ENCODE measurements around the gene PLCL2. TPM values are rescaled to one million over a fixed set of nuclear protein-coding genes. Genes with fewer than 3 reads are reported as not detected.

The PLCL2 gene
- total and polyA plus RNA-seq, 2 donors (not counting 3 experiments of a cell fraction or from before 2014, with no cell fraction given), result 2.3 to 10.7 TPM

DNA sequence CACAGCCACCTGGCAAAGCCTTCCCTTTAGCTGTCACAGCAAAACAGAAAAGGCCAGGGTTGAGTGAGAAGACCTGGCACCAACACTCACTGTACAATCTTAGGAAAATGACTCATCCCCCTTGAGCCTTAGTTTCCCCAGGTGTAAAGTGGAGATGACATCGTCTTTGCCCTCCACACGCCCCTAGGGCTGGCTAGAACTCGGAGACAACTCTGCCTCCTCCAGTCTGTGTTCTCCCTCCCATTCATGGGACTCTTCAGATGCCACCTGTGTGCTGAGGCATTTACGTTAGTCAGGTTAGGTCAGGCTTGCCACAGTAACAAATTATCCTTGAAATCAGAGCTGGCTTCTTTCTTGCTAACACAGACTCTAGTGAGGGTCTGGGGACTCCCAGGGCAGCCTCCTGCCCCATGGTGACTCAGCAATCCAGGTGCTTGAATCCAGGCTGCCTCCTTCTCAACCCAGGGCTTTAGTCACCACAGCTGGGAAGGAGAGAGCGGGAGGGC lies 252.6 kb downstream of the PLCL2 start:
- Histone ChIP-seq H3K9me1 (replicated peaks; ENCODE audit: control insufficient read depth, extremely low read depth, insufficient read depth, low read length) (no peaks in the 10 kb centered on the region), H3K27me3 (ENCODE audit: control insufficient read depth in 2 of 2, insufficient read depth in 2 of 2, low read length in 2 of 2) (no peaks in the 10 kb centered on the region), H3K4me2 (ENCODE audit: insufficient read depth, low read length) (no peak overlapping the region), H4K20me1 (replicated peaks; ENCODE audit: control insufficient read depth, extremely low read depth, insufficient read depth, low read length) (no peaks in the 10 kb centered on the region), H3K9ac (replicated peaks; ENCODE audit: extremely low read depth, insufficient read depth, low read length) (no peak overlapping the region), H3K36me3 (ENCODE audit: control insufficient read depth in 2 of 2, extremely low read depth in 1 of 2, insufficient read depth in 2 of 2, low read length in 2 of 2) (no peaks in the 10 kb centered on the region), H2AFZ (ENCODE audit: low read depth, low read length) (no peak overlapping the region), H3K4me3 (replicated peaks in 1 of 3; ENCODE audit: insufficient read depth in 1 of 3, low read depth in 1 of 3, low read length in 3 of 3) (no peak overlapping the region), H3K79me2 (ENCODE audit: control insufficient read depth, insufficient read depth, low read length) (no peaks in the 10 kb centered on the region), H3K9me3 (replicated peaks; ENCODE audit: control insufficient read depth, insufficient read depth, low read length) (no peaks in the 10 kb centered on the region), H3K4me1 (ENCODE audit: control insufficient read depth, extremely low read depth, insufficient read depth, low read length) (no peaks in the 10 kb centered on the region), H3K27ac (ENCODE audit: insufficient read depth, low read depth, low read length) (no peak overlapping the region)
- no peak for FAIRE-seq
- ChIA-PET CTCF (interaction anchor here (0.9 kb wide), 1 partner anchor 309 kb away, joined by 3 read pairs; no protein-coding TSS in a partner anchor), POLR2A (no interaction called here)
- TF ChIP-seq POLR2A (IDR thresholded peaks at IDR 0.05; ENCODE audit: low read depth, low read length) (no peak), JUN (IDR thresholded peaks at IDR 0.05; ENCODE audit: borderline replicate concordance, insufficient read depth, insufficient read length, low read depth) (peak; percentile 10), MYC (IDR thresholded peaks at IDR 0.05; ENCODE audit: low read depth, low read length) (no peak)
- TF ChIP-seq, protein P1, sequence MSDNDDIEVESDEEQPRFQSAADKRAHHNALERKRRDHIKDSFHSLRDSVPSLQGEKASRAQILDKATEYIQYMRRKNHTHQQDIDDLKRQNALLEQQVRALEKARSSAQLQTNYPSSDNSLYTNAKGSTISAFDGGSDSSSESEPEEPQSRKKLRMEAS (IDR thresholded peaks at IDR 0.05; ENCODE audit: insufficient read depth, insufficient read length), result no peak
- no TSS peak for BruUV-seq (replicated peaks)
- no peak for DNase-seq (ENCODE audit: low read depth, low spot score)
- intact Hi-C loops (cut with micrococcal nuclease) (no loop called here), dilution Hi-C loops (cut with MboI; ENCODE audit: extremely low pct_ligation_motif_present, low sequenced_read_pairs) (no loop called here)

DNA sequence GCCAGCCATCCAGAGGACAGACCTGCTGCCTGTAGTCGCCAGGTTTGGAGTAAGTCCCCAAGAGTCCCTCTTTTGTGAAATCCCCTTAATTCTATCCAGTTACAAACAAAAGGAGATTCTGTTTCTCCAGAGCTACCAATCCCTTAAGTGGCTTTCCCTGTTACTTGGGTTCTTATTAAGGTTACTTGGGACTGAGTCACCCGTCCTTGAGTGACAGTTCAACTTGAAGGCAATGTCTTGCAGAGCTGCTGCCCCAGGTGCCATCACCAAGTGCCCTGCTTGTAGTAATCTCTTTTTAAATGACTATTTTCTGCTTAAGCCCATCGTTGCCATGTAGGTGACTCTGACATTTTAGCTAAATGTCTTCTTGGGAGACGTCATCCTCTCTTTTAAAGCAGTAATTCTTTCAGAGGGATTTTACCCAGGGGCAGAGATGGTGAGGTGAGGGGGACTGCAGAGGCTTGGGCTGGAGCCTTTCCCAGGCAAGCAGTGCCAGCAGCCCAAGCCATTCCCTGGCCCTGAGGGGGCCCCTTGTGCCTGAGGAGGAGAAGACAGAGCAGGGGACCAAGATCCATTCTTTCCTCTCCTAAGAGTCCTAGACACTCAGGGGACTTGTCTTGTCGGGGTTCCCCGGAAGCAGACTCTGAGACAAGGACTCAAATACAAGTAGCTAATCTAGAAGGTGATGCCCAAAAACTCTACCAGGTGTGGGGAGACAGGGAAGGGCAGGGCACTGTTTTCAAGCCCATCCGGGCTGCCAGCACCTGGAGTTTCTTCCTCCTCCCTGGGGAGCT lies 253.7 kb downstream of the PLCL2 start:
- no peaks in the 10 kb centered on the region for H3K9me3 ChIP-seq (replicated peaks; ENCODE audit: control insufficient read depth, insufficient read depth, low read length)
- intact Hi-C loops (cut with micrococcal nuclease) (no loop called here), dilution Hi-C loops (cut with MboI; ENCODE audit: extremely low pct_ligation_motif_present, low sequenced_read_pairs) (no loop called here)
- H3K27me3 ChIP-seq (ENCODE audit: control insufficient read depth in 2 of 2, insufficient read depth in 2 of 2, low read length in 2 of 2), result no peaks in the 10 kb centered on the region
- DNase-seq (ENCODE audit: low read depth, low spot score) (no peak), FAIRE-seq (no peak)
- H3K36me3 ChIP-seq (ENCODE audit: control insufficient read depth in 2 of 2, extremely low read depth in 1 of 2, insufficient read depth in 2 of 2, low read length in 2 of 2), result no peaks in the 10 kb centered on the region
- no peak overlapping the region for H3K27ac ChIP-seq (ENCODE audit: insufficient read depth, low read depth, low read length)
- CTCF ChIA-PET, result interaction anchor here (0.9 kb wide), 1 partner anchor 310 kb away, joined by 3 read pairs; no protein-coding TSS in a partner anchor
- H3K4me2 ChIP-seq (ENCODE audit: insufficient read depth, low read length), result no peak overlapping the region
- no peak overlapping the region for H3K4me3 ChIP-seq (replicated peaks in 1 of 3; ENCODE audit: insufficient read depth in 1 of 3, low read depth in 1 of 3, low read length in 3 of 3)
- no peaks in the 10 kb centered on the region for H3K9me1 ChIP-seq (replicated peaks; ENCODE audit: control insufficient read depth, extremely low read depth, insufficient read depth, low read length)
- H4K20me1 ChIP-seq (replicated peaks; ENCODE audit: control insufficient read depth, extremely low read depth, insufficient read depth, low read length), result no peaks in the 10 kb centered on the region
- POLR2A ChIA-PET, result no interaction called here
- no peak overlapping the region for H2AFZ ChIP-seq (ENCODE audit: low read depth, low read length)
- no TSS peak for BruUV-seq (replicated peaks)
- H3K9ac ChIP-seq (replicated peaks; ENCODE audit: extremely low read depth, insufficient read depth, low read length), result no peak overlapping the region
- no peaks in the 10 kb centered on the region for H3K79me2 ChIP-seq (ENCODE audit: control insufficient read depth, insufficient read depth, low read length)
- TF ChIP-seq POLR2AphosphoS5 (IDR thresholded peaks at IDR 0.05; ENCODE audit: insufficient read depth, low read depth, low read length), result no peak
- no peak for TF ChIP-seq MYC (IDR thresholded peaks at IDR 0.05; ENCODE audit: low read depth, low read length)
- TF ChIP-seq, protein P2, sequence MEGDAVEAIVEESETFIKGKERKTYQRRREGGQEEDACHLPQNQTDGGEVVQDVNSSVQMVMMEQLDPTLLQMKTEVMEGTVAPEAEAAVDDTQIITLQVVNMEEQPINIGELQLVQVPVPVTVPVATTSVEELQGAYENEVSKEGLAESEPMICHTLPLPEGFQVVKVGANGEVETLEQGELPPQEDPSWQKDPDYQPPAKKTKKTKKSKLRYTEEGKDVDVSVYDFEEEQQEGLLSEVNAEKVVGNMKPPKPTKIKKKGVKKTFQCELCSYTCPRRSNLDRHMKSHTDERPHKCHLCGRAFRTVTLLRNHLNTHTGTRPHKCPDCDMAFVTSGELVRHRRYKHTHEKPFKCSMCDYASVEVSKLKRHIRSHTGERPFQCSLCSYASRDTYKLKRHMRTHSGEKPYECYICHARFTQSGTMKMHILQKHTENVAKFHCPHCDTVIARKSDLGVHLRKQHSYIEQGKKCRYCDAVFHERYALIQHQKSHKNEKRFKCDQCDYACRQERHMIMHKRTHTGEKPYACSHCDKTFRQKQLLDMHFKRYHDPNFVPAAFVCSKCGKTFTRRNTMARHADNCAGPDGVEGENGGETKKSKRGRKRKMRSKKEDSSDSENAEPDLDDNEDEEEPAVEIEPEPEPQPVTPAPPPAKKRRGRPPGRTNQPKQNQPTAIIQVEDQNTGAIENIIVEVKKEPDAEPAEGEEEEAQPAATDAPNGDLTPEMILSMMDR (IDR thresholded peaks at IDR 0.05; ENCODE audit: extremely low read depth in 1 of 2, insufficient read depth in 1 of 2, low read depth in 1 of 2, low read length in 2 of 2), result no peak
- no peak for TF ChIP-seq JUN (IDR thresholded peaks at IDR 0.05; ENCODE audit: borderline replicate concordance, insufficient read depth, insufficient read length, low read depth)
- no peak for TF ChIP-seq POLR2A (IDR thresholded peaks at IDR 0.05; ENCODE audit: low read depth, low read length)
- TF ChIP-seq GATA2 (IDR thresholded peaks at IDR 0.05; ENCODE audit: insufficient read depth, insufficient read length, low read depth, low read length), result no peak
- TF ChIP-seq EZH2 (IDR thresholded peaks at IDR 0.05; ENCODE audit: borderline replicate concordance, low read depth, low read length, severe bottlenecking), result no peak
- TF ChIP-seq, protein P1 (IDR thresholded peaks at IDR 0.05; ENCODE audit: insufficient read depth, insufficient read length), result no peak
- TF ChIP-seq FOS (IDR thresholded peaks at IDR 0.05; ENCODE audit: borderline replicate concordance, insufficient read depth, low read length), result no peak
- no peaks in the 10 kb centered on the region for H3K4me1 ChIP-seq (ENCODE audit: control insufficient read depth, extremely low read depth, insufficient read depth, low read length)
